HG03139 (cell line): Measurements from ENCODE around the gene ZDHHC3.

Source experiments
- ATAC-seq: cut with Tn5 transposase; IDR thresholded peaks from one replicate; pipeline ENCODE4 v1.9.1; 2021; ENCODE audit not compliant: unreplicated experiment

The ZDHHC3 gene

DNA sequence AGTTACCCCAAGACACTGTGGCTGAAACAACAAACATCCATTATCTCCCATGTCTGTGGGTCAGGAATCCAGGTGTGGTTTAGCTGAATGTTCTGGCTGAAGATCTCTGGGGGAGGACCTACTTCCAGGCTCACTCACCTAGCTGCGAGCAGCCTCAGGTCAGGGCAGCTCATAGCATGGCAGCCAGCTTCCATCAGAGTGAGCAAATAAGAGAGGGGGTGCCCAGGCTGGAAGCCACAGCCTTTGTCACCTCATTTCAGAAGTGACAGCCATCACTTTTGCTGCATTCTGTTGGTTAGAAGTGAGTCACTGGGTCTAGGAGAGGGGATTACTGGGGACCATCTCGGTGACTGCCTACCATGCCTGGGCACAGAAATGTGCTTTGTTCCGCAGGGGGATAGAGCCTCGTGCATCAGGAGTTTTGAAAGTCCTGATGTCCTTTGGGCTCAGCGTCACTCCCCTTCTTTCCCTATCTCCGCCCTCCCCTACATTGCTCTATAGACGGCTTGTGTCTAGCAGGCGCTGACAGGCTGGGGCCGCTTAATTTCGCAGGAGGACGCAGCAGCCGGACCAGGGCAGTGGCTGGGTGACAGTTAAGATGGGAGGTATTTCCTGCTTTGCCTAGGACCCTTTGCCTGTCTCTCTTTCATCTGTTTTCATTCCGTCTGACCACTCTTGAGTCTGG, 76.1 kb downstream of the ZDHHC3 start:
- ATAC-seq: no peak

DNA sequence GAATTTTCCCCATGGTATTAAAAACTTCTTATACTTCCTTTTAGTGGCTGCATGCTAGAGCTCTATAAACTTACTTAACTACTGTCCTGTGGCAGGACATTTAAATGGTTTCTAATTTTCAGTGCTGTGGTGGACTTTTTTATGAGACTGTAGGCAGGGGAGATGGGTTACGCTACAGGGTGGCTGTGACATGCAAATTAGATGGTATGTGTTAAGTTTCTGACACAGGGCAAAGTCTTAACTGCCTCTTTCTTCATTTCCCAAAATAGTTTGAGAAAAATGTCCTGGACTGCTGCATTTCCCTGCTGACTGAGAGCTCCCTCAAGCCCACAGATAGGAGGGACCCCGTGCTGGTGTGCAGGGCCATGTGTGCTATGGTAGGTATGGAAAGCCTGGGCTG, 79.5 kb downstream of the ZDHHC3 start:
- no peak for ATAC-seq

DNA sequence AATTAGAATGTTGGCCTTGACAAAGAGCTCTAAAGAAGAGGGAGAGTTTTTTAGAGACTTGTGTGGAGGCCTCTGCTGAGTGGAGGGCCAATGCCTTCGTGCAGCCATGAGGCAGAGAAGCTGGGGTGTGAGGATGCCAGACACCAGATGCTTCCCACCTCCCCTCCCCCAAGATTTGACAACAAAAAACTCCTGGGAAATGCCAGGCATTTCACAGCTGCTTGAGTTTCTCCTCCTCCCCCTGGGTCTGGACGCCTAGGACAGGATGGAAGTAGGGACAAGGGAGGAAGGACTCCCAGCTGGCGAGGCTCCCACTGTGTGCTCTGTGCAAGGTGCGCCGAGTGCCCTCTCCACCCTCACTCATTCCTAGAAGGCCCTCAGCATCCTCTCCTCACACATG, 81.5 kb downstream of the ZDHHC3 start:
- ATAC-seq: no peak

DNA sequence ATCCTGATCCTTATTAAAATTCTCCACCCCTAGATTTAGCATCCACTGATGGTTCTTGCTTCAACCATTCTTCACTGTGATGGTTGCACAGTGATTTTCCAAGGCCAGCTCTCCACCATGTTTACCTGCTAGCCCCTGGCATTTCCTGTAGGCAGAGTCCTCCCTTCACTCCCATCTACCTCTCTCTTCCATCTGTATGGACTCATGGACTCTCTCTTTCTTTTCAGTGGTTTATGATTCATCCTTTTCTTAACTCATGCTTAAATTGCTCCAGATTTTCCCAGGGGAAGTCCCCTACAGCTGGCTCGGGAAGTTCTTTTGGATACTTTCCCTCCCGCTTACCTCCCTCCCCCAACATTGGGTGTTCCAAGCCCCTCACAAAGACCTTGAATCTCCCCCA, 82.9 kb downstream of the ZDHHC3 start:
- no peak for ATAC-seq

DNA sequence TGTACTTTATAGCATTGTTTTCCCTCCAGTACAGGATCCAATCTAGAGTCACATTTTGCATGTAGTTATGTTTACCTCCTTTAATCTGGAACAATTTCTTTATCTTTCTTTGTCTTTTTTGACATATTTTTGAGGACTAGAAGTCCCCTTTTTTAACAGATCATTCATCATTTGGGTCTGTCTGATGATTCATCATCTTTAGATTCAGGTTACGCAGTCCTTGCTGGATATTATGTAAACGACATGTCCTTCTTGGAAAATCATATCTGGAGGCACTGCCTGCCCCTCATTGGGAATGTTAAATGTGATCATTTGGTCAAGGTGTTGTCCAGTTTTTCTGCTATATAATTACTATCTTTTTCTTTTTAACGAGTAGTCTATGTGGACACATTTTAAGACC, 83.3 kb downstream of the ZDHHC3 start:
- no peak for ATAC-seq

DNA sequence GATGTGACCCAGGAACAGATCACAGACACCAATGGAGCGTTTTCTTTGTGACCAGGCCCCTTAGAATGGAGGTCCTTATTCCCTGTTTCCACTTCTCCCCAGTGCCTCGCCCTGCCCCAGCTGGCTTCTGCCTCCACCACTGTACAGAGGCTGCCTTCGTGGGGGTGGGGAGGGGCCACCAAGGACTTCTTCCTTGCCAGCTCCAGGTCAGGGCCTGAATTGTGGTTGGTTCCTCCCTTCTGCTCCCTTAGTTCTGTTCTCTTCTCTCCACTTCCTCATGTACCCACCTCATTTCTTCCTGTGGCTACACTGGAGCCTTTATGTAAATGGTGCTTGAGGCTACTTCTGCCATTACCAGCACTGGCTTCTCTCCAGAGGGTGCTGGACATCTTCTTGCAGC, 85.1 kb downstream of the ZDHHC3 start:
- no peak for ATAC-seq

DNA sequence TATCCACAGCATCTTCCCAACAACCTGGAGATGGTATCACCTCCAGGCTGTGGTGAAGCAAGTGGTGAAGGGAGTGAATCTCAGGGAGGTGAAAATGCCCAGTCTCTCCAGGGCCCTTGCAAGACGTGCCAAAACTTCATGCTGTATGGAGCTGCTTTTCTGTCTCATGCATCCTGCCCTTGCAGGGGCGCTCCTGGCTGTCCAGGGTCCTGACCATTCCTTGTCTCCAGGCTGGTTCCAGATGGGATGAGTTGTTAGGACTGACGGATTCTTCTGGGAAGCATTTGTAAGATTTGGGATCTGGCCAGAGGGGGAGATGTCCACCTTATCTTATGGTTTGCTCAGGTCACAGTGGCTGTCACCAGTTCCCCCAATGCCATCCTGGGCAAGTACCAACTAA, 85.7 kb downstream of the ZDHHC3 start:
- ATAC-seq: no peak

DNA sequence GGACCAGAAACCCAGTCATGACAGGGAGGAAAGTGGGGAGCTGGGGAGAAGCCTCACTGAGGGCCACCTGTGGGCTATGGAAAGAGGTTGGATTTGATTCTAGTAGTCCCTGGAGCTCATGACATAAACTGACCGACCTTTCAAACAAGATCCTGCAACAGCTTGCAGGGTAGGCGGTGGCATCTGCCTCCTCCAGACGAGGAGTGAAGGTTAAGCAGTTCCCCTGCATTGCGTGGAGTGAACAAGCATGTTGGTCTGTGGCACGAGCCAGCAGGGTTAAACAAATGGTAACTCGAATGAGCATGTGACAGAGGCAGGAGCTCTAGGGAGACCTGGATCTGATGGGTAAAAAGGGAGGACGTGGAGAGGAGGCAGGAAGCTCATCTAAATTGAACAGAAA, 88.9 kb downstream of the ZDHHC3 start:
- ATAC-seq: no peak

DNA sequence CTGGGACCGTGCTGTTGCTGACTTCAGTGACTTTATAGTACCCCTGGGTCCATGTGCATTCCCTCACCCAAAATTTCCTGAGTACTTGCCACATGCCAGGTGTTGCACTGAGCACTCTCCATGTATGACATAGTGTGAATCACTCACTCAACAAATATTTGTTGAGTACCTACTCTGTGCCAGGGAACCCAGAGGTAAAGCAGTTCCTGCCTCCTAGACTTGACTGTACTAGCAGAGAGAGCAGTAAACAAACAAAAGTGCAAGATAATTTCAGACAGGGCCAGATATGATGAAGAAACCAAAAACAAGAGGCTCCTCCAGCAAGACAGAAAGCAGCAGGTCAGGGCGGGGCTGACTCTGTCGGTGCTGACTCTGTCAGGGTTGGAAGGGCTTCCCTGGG, 89.4 kb downstream of the ZDHHC3 start:
- ATAC-seq: no peak

DNA sequence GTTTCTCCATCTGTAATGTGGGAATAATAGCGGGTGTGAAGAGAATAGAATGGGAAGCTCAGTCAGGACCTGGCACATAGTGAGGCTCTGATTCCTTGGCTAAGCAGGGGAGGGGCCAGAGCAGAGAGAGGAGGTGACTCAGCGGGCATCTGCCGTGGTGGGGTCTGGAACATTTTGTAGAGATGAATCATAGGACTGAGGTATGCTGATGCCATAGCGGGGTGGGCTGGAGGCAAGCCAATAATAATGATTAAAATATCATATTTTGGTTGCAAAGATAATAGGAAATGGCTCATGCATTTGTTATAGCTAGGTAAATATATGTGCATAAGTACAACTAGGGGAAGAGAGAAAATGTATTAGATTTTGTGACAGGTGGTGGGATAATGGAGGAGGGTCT, 90.4 kb downstream of the ZDHHC3 start:
- no peak for ATAC-seq

DNA sequence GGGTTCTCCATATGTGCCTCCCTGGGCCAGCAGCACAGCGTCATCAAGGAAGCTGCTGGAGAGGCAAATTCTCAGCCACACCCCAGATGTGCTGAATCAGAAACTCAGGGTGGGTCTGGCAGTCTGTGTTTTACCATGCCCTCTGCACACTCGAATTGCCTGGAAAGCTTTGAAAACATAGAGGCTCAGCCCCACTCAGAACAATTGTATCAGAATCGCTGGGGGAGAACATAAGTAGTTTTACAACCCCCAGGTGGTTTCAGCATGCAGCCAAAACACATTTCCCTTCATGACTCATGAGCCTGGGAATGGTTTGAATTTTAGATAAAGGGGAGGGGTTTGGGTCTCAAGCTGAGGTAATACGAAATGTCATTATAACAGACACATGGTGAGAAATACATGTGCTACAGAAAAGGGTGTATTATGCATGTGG, 92.0 kb downstream of the ZDHHC3 start:
- ATAC-seq: no peak

DNA sequence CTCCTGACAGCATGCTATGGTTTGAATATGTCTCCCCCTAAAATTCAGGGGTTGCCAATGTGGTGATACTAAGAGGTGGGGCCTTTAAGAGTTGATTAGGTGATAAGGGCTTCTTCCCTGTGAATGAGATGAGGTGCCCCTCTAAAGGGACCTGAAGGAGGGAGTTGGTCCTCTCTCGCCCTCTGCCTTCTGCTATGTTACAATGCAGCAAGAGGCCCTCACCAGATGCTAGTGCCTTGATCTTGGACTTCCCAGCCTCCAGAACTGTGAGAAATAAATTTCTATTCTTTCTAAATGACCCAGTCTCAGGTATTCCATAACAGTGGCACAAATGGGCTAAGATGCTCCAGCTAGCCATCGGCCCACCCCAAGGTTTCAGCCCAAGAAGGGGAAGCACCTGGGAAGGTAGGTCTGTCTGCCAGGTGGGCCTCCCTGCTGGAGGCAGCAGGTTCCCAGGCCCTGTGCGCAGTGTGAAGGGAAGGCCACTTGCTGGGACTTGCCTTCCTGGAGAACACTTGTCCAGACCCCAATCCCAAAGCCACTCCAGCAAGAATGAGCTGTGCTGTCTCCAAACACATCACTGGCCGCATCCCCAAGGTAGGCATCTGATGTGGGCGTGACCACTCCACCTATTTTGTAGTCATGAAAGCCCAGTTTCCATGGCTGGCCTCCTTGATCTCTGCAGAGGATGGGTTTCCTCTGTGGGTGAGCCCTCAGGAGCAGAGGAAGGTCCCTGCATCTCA, 92.6 kb downstream of the ZDHHC3 start:
- ATAC-seq: no peak

DNA sequence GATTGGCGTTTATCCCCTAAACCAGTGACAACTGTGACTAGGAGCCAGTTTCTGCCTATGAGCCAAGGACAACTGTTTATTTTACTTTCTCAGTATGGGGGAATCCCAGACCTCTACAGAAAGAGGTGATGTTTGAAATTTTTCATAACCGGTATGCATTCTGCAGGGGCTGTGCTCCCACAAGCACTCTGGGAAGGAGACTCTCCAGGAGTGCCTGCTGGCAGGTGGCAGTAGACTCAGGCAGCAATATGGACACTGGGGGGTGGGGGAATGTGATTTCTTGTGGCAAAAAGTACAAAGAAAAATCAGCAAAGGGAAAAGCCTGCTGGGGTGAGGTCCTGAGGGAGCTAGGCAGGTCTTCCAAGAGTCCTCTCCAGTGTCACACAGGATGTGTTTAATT, 95.7 kb downstream of the ZDHHC3 start:
- ATAC-seq: no peak

DNA sequence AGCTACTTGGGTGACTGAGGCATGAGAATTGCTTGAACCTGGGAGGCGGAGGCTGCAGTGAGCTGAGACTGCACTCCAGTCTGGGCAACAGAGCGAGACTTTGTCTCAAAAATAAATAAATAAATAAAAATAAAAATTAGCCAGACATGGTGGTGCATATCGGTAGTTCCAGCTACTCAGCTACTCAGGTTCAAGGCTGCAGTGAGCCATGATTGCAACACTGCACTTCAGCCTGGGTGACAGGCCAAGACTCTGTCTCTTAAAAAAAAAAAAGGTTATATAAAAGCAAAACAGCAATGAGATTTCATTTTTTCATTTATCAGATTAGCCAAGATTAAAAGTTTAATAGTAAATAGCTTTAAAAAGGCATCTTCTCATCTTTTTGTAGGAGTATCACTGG, 98.6 kb downstream of the ZDHHC3 start:
- ATAC-seq: no peak

DNA sequence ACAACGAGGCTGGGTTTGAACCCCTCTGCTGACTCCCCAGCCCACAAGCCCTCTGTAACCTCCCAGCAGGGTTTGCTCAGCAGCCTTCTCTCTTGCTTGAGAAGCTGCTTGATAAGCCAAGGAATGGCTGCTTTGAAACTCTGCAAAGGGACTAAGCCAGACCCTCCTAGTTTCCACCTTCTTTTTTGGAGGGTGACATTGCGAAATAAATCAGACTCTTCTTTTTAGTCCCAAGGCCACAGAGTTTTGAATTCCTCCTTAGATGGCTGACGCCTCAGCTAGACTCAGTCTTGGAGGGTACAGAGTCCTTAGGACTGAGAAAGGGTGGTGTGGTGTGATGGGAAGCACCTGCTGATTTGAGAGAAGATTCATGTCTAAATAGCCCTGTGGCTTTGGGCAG, 100.4 kb downstream of the ZDHHC3 start:
- no peak for ATAC-seq
